Transverse colon (tissue), 4 donors: ENCODE data around the gene AGPAT3. TPM values are rescaled to one million over a fixed set of nuclear protein-coding genes. Genes with fewer than 3 reads are reported as not detected.

ENCODE experiments used
- DNase-seq: peaks from one replicate; pipeline ENCODE4 v3.0.0-alpha.2; 2019
- H3K27ac ChIP-seq, 4 donors: fragments of 200-600 bp; sonication (generic); 2 replicates each; pipeline ENCODE4 v1.5.1; 2016 to 2018; ENCODE audit warnings: inconsistent platforms in 4 of 4
- H3K27me3 ChIP-seq: fragments of 200-600 bp; sonication (generic); 2 replicates; pipeline ENCODE4 v1.5.1; 2017; ENCODE audit warnings: inconsistent platforms
- H3K36me3 ChIP-seq, 4 donors: fragments of 200-600 bp; sonication (generic); 2 replicates each; pipeline ENCODE4 v1.5.1; 2017 to 2019; ENCODE audit warnings: inconsistent platforms in 4 of 4
- H3K4me1 ChIP-seq, 4 donors: fragments of 200-600 bp; sonication (generic); 2 replicates each; pipeline ENCODE4 v1.5.1; 2017 to 2020; ENCODE audit warnings: inconsistent platforms in 4 of 4
- H3K4me3 ChIP-seq, 4 donors: fragments of 200-600 bp; sonication (generic); 1 replicate in 1 of 4; 2 replicates in 3 of 4; pipeline versions ENCODE4 v1.5.1 to v1.6.1; 2017 to 2019; ENCODE audit warnings: inconsistent platforms in 4 of 4
- H3K9me3 ChIP-seq, 2 donors: fragments of 200-600 bp; sonication (generic); 2 replicates each; pipeline ENCODE4 v1.5.1; 2017 to 2019; ENCODE audit warnings: inconsistent platforms in 2 of 2
- EP300 ChIP-seq: sonication (generic); formaldehyde crosslinking; IDR thresholded peaks from one replicate; pipeline ENCODE4 v1.6.1; 2017; ENCODE audit warnings: antibody characterized with exemption, low read depth
- POLR2A ChIP-seq: fragments of 450-650 bp; IDR thresholded peaks from one replicate; pipeline ENCODE4 v1.6.1; 2016; ENCODE audit warnings: antibody characterized with exemption, mild to moderate bottlenecking, moderate library complexity
- POLR2AphosphoS5 ChIP-seq, 3 donors: sonication (generic); formaldehyde crosslinking; IDR thresholded peaks; one replicate each; pipeline ENCODE4 v1.6.1; 2016; ENCODE audit warnings: antibody characterized with exemption in 3 of 3
- WGBS, 2 donors: methylation state at CpG; one replicate each; pipeline ENCODE4 v1.1.5; 2018; ENCODE audit warnings: low coverage in 1 of 2; 5-methylcytosine and 5-hydroxymethylcytosine counted together
- in situ Hi-C, 4 donors: fragments of 200-750 bp; cut with MboI; loops; one replicate each; pipeline versions ENCODE4 v1.15.0 to v1.15.1; 2017; ENCODE audit warnings: low sequenced_read_pairs in 3 of 4, low pct_ligation_motif_present in 1 of 4, low pct_unique_long_range_greater_than_20kb in 1 of 4
- intact Hi-C: fragments of 100-400 bp; cut with DNase I; formaldehyde crosslinking; loops from one replicate; pipeline ENCODE4 v1.15.1; 2023; ENCODE audit warnings: low total_unique reads
- total RNA-seq, 4 donors: library from RNA; depleted of rRNA; stranded (reverse); fragments of >200 nt; gene quantifications; one replicate each; pipeline ENCODE4 v1.1.0, GENCODE V29; 2016
- TF ChIP-seq, protein P1 (sequence below), 5 experiments: fragments of 200-600 bp in 3 of 5; fragments of 450-650 bp in 2 of 5; sonication (generic) in 3 of 5; IDR thresholded peaks; 1 replicate in 2 of 5; 2 replicates in 3 of 5; pipeline ENCODE4 v1.5.1; 2016 to 2017; ENCODE audit warnings: antibody characterized with exemption in 5 of 5, inconsistent platforms in 3 of 5, mild to moderate bottlenecking in 2 of 5, moderate library complexity in 1 of 5

Gene AGPAT3
- total RNA-seq, 4 donors from 2014 or later, result 59.9 to 116 (median 85.3) TPM

DNA sequence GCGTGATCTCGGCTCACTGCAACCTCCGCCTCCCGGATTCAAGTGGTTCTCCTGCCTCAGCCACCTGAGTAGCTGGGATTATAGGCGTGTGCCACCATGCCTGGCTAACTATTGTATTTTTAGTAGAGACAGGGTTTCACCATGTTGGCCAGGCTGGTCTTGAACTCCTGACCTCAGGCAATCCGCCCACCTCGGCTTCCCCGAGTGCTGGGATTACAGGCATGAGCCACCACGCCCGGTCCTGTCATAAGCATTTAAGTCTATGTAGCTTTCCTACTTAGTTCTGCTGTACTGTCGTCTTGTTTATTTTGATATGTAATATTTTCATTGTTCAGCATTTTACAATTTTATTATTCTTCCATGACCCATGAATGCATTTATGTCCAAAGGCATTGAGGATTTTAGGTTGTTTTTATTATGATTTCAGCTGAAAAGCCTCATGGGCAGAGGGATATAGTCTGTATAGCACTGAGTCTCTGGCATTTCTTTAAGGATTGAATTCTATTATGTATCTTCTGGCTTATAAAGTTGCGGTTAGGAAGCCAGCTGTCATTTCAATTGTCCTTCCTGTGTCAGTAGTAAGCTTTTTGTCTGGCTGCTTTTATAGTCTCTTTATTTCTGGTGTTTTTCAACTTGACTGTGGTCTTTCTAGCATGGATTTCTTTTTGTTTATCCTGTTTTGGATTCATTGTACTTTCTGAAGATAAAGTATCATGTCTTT is 9.2 kb downstream of the AGPAT3 start:
- H3K4me3 ChIP-seq, result no peak overlapping the region
- DNase-seq, result no peak
- WGBS, 2 donors, result 69 to 70% methylated on average over 9 to 12 of the region's 12 CpGs
- intact Hi-C loops (loop anchor here (5.0 kb wide), 1 partner anchor 63 kb away; no protein-coding TSS in a partner anchor), in situ Hi-C loops (no loop called here)
- no peak overlapping the region for H3K27ac ChIP-seq
- TF ChIP-seq EP300, result no peak
- no peak for TF ChIP-seq POLR2AphosphoS5 (IDR thresholded peaks at IDR 0.05)
- no peak for TF ChIP-seq POLR2A
- TF ChIP-seq, protein P1, sequence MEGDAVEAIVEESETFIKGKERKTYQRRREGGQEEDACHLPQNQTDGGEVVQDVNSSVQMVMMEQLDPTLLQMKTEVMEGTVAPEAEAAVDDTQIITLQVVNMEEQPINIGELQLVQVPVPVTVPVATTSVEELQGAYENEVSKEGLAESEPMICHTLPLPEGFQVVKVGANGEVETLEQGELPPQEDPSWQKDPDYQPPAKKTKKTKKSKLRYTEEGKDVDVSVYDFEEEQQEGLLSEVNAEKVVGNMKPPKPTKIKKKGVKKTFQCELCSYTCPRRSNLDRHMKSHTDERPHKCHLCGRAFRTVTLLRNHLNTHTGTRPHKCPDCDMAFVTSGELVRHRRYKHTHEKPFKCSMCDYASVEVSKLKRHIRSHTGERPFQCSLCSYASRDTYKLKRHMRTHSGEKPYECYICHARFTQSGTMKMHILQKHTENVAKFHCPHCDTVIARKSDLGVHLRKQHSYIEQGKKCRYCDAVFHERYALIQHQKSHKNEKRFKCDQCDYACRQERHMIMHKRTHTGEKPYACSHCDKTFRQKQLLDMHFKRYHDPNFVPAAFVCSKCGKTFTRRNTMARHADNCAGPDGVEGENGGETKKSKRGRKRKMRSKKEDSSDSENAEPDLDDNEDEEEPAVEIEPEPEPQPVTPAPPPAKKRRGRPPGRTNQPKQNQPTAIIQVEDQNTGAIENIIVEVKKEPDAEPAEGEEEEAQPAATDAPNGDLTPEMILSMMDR (IDR thresholded peaks at IDR 0.05), result no peak
- peaks cover 0 to 4% (median 0%) of the 10 kb centered on the region in 4 donors for H3K4me1 ChIP-seq
- no peaks in the 10 kb centered on the region for H3K9me3 ChIP-seq
- no peaks in the 10 kb centered on the region for H3K27me3 ChIP-seq
- no peaks in the 10 kb centered on the region for H3K36me3 ChIP-seq

DNA sequence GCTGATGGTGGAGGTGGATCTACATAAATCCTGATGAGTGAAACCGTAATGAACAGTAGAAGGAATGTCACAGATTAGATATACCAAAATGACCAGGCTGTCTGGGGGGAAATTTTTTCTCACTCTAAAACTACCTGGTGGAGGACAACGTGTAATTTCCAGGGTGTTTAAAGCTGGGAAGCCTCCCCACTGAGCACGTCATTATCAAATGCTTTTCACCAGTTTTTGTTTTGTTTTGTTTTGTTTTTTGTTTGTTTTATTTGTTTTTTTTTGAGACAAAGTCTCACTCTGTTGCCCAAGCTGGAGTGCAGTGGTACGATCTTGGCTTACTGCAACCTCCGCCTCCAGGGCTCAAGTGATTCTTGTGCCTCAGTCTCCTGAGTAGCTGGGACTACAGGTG is 11.6 kb downstream of the AGPAT3 start:
- intact Hi-C loops, result no loop called here
- Histone ChIP-seq H3K36me3 (no peaks in the 10 kb centered on the region), H3K4me3 (no peak overlapping the region), H3K9me3 (no peaks in the 10 kb centered on the region), H3K27ac (no peak overlapping the region), H3K27me3 (no peaks in the 10 kb centered on the region), H3K4me1 (peaks cover 0 to 25% (median 11%) of the 10 kb centered on the region in 4 donors)
- TF ChIP-seq POLR2A (no peak), POLR2AphosphoS5 (IDR thresholded peaks at IDR 0.05) (no peak), EP300 (no peak)
- TF ChIP-seq, protein P1 (IDR thresholded peaks at IDR 0.05), result no peak
- WGBS, 2 donors, result 92 to 98% methylated on average over 5 of the region's 5 CpGs
- in situ Hi-C loops, result no loop called here
- no peak for DNase-seq

- Histone ChIP-seq H3K9me3 (no peaks in the 10 kb centered on the region), H3K36me3 (no peaks in the 10 kb centered on the region), H3K27ac (no peak overlapping the region), H3K4me1 (peaks cover under 1 to 31% (median 11%) of the 10 kb centered on the region in 4 donors), H3K4me3 (no peak overlapping the region), H3K27me3 (no peaks in the 10 kb centered on the region)
- intact Hi-C loops (no loop called here), in situ Hi-C loops (no loop called here)
- no peak for DNase-seq
- WGBS, 2 donors, result 93 to 97% methylated on average over 7 to 25 of the region's 25 CpGs
- TF ChIP-seq EP300 (no peak), POLR2AphosphoS5 (IDR thresholded peaks at IDR 0.05) (no peak), POLR2A (no peak)
- TF ChIP-seq, protein P1 (IDR thresholded peaks at IDR 0.05), result no peak
These were observed 13.0 kb downstream of the AGPAT3 start for GRCh38 chr21:43877936-43878575.

DNA sequence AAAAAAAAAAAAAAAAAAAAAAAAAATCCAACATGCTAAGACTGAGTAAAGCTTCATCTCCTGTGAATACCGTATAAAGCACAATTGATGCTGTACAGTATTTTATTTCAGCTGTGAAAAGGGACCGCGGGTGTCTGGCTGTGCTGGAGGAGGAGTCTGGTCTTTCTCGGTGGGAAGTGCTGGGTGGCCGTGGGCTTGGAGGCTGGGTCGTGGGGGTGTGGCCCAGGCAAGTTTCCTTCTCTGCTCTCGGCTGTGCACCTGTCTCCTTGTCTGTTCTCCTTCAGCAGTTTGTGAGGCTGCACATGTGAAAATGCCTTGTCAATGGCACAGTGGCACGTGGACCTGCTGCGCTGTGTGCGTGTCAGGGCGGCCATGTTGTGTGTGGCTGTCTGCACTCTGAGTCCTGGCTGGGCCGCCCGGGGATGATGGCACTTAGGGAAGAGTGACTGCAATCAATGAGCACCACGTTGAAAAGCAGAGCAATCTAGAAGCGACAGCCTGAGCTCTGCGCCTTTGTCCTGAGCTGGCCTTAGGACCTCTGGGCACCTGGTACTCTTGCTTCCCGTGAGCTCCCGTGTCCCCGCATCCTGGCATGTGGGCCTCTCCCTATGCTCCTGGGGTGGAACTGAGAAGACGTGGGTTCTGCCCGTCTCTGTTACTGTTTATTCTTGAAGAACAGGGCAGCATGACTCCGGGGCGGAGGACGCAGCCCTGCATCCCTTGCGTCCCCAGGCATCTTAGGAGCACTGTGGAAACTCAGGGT is 14.5 kb downstream of the AGPAT3 start:
- intact Hi-C loops, result no loop called here

More for the DNA sequence above, 14.5 kb downstream of the AGPAT3 start:
- H3K4me3 ChIP-seq, result no peak overlapping the region
- no peak for TF ChIP-seq EP300
- TF ChIP-seq, protein P1 (IDR thresholded peaks at IDR 0.05), result no peak
- TF ChIP-seq POLR2AphosphoS5 (IDR thresholded peaks at IDR 0.05), result no peak
- TF ChIP-seq POLR2A, result no peak
- no peak overlapping the region for H3K27ac ChIP-seq
- H3K27me3 ChIP-seq, result no peaks in the 10 kb centered on the region
- peaks cover 9 to 41% (median 23%) of the 10 kb centered on the region in 4 donors for H3K4me1 ChIP-seq
- 81 to 84% methylated on average over 6 to 24 of the region's 25 CpGs for WGBS, 2 donors
- no peaks in the 10 kb centered on the region for H3K36me3 ChIP-seq
- in situ Hi-C loops, result no loop called here
- H3K9me3 ChIP-seq, result no peaks in the 10 kb centered on the region
- no peak for DNase-seq
